Measurements from ENCODE around the gene AKAP6.

The AKAP6 gene

DNA sequence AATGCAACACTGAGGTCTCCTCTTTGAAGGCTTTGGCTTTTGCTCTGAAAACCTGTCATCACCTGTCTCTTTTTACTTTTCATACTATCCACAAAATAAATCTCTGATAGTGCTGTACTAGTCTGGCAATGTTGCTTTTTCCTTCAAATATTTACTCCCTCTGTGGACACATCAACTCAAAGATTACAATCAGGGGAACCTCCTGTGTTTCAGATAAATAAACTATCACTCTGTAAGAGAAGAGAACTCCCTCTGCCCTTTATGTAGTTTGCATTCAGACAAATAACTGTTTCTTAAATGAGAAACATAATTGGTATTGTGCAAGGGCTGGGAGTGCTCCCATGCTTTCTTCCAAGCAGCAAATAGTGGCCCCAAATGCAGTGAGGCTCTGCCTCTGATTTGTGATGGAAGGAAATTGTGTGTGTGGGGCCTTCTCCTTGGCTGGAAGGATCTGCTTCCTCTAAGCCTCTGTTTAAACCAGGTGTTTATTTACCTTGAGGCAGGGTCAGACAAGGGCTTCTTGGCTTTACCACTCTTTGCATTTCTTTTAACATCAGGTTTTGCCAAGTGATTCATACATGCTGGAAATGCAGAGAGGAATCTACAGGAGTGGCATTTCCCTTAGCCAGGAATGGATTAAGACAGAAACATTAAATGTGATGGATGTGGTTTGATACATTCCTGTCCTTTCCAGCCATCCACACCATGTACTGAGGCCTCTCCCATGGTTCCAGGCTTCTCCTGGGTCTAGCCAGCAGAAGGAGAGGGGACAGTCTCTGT lies 69.0 kb downstream of the AKAP6 start:
- no peak for FAIRE-seq
- TF ChIP-seq POLR2AphosphoS5 (IDR thresholded peaks at IDR 0.05; ENCODE audit: low read depth, low read length): no peak
- TF ChIP-seq TAF1 (IDR thresholded peaks at IDR 0.05; ENCODE audit: low read depth, low read length): no peak
- no peak for TF ChIP-seq POU2F2 (IDR thresholded peaks at IDR 0.05; ENCODE audit: low read depth, low read length)
- no peak for TF ChIP-seq PAX5 (IDR thresholded peaks at IDR 0.05; ENCODE audit: insufficient read depth, low read length, severe bottlenecking)
- TF ChIP-seq POLR2A (IDR thresholded peaks at IDR 0.05; ENCODE audit: low read depth, low read length): no peak
- no peak for TF ChIP-seq SPI1 (IDR thresholded peaks at IDR 0.05; ENCODE audit: low read depth, low read length)
- DNase-seq (ENCODE audit: insufficient read length, low spot score): no peak

DNA sequence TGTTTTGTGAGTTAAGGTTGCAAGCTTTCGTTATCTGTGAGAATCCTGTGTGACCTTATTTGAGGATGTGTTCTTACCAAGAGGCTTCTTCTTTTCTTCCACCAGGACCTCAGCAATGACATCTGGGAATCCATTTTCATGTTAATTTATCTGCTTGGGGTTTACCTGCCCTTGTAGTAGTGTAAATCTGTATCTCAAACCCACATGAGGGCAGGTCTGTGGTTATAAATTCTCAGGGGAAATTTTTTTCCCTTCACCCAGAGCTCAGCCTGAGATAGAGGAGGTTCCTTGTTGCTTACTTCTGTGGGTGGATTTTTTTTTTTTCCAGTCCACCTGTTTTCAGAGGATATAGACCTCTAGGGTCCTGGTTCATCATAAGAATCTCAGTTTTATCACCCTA lies 70.8 kb downstream of the AKAP6 start:
- FAIRE-seq: no peak
- TF ChIP-seq TAF1 (IDR thresholded peaks at IDR 0.05; ENCODE audit: low read depth, low read length) (no peak), SPI1 (IDR thresholded peaks at IDR 0.05; ENCODE audit: low read depth, low read length) (no peak), POU2F2 (IDR thresholded peaks at IDR 0.05; ENCODE audit: low read depth, low read length) (no peak), PAX5 (IDR thresholded peaks at IDR 0.05; ENCODE audit: insufficient read depth, low read length, severe bottlenecking) (no peak), POLR2AphosphoS5 (IDR thresholded peaks at IDR 0.05; ENCODE audit: low read depth, low read length) (no peak), POLR2A (IDR thresholded peaks at IDR 0.05; ENCODE audit: low read depth, low read length) (no peak)
- no peak for DNase-seq (ENCODE audit: insufficient read length, low spot score)

DNA sequence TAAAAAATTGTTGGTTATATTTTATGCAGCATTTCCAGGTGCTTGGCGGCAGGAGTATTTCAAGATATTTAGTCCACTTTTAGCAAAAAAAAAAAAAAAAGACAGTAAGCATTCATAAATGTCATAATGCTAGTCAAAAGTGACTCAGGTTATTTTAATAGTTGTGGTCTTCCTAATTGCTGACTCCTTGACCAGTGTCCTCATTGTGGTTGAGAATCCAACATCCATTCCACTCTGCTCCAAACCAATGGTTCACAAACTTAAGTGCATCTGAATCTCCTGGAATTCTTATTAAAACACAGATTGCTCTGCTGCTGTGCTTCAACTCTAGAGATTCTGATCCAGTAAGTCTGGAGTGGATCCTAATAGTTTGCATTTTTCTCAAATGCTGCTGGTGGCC lies 71.4 kb downstream of the AKAP6 start:
- FAIRE-seq (no peak), DNase-seq (ENCODE audit: insufficient read length, low spot score) (no peak)
- TF ChIP-seq PAX5 (IDR thresholded peaks at IDR 0.05; ENCODE audit: insufficient read depth, low read length, severe bottlenecking) (no peak), POLR2AphosphoS5 (IDR thresholded peaks at IDR 0.05; ENCODE audit: low read depth, low read length) (no peak), SPI1 (IDR thresholded peaks at IDR 0.05; ENCODE audit: low read depth, low read length) (no peak), TAF1 (IDR thresholded peaks at IDR 0.05; ENCODE audit: low read depth, low read length) (no peak), POLR2A (IDR thresholded peaks at IDR 0.05; ENCODE audit: low read depth, low read length) (no peak), POU2F2 (IDR thresholded peaks at IDR 0.05; ENCODE audit: low read depth, low read length) (no peak)

DNA sequence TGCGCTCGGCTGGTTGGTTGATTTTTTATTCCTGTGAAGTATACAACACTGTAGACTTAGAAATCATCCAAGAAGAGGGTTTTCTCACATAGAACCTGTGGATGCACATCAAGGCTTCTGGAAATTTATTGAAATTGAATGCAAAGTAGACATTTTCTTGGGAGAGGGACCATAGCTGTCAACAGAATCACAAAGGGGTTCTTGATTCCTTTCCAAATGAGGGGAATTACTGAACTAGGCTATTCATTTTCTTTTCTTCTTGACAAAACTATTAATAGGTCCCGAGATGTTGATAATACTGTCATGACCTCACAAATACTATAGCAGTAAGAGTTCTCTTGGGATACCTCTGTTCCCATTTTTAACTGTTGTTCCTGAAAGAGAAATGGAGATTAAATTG lies 73.9 kb downstream of the AKAP6 start:
- TF ChIP-seq PAX5 (IDR thresholded peaks at IDR 0.05; ENCODE audit: insufficient read depth, low read length, severe bottlenecking) (no peak), POU2F2 (IDR thresholded peaks at IDR 0.05; ENCODE audit: low read depth, low read length) (no peak), SPI1 (IDR thresholded peaks at IDR 0.05; ENCODE audit: low read depth, low read length) (no peak)
- DNase-seq (ENCODE audit: insufficient read length, low spot score): no peak
- no peak for FAIRE-seq

DNA sequence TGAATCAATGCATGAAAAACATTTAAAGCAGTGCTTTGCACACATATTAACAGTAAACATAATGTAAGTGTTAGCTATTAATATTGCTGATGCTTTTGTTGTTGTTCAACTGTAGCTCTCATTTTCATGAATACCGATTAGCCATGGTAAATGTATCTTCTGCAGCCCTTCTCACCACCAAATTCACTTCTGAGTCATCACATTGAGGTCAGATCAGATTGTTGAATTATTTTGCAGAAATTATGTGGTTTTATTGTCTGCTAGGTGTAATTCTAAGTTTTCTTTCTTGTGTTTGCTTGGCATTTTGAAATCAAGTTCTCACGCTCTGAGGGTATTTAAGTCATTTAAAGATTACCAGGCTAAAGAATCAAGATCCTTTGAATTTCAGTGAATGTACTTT lies 74.6 kb downstream of the AKAP6 start:
- DNase-seq (ENCODE audit: insufficient read length, low spot score): no peak
- FAIRE-seq: no peak
- TF ChIP-seq SPI1 (IDR thresholded peaks at IDR 0.05; ENCODE audit: low read depth, low read length) (no peak), POLR2AphosphoS5 (IDR thresholded peaks at IDR 0.05; ENCODE audit: low read depth, low read length) (no peak), TAF1 (IDR thresholded peaks at IDR 0.05; ENCODE audit: low read depth, low read length) (no peak), POLR2A (IDR thresholded peaks at IDR 0.05; ENCODE audit: low read depth, low read length) (no peak), POU2F2 (IDR thresholded peaks at IDR 0.05; ENCODE audit: low read depth, low read length) (no peak), PAX5 (IDR thresholded peaks at IDR 0.05; ENCODE audit: insufficient read depth, low read length, severe bottlenecking) (no peak)

DNA sequence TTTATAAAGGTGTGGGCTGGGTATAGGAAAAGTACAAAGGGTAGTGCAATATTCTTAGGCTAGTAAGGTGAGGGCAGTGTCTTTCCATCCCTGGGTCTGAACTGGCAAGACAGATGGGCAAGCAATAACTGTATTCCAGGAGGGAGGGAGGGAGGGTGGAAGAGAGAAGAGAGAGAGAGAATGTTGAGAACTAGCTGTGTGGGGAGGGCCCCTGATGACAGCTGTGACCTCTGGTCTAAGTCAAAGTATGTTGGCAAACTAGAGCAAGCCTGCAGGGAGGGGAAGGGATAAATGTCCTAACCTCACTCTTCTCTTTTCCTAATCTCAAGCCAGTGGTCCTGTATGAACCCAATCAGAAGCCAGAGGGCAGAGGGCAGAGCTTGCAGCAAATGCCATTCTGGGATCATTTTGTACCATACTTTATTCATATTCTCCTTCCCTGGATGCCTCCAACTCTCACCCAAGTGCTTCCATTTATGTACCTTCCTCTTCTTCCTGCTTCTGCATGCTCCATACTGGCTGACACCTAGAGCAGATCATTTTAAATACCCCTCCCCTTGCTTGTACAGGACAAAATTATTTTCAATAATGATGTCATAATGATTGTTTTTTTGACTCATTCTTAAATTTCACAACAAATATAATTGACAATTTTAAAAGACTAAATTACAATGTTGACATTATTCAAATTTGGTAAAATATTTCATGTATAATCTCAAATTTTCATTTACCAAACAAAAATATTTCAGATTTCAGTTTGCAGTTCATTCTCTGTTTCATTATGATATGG lies 75.9 kb downstream of the AKAP6 start:
- no peak for DNase-seq (ENCODE audit: insufficient read length, low spot score)
- no peak for TF ChIP-seq POLR2A (IDR thresholded peaks at IDR 0.05; ENCODE audit: low read depth, low read length)
- TF ChIP-seq TAF1 (IDR thresholded peaks at IDR 0.05; ENCODE audit: low read depth, low read length): no peak
- no peak for TF ChIP-seq PAX5 (IDR thresholded peaks at IDR 0.05; ENCODE audit: insufficient read depth, low read length, severe bottlenecking)
- no peak for TF ChIP-seq SPI1 (IDR thresholded peaks at IDR 0.05; ENCODE audit: low read depth, low read length)
- TF ChIP-seq POLR2AphosphoS5 (IDR thresholded peaks at IDR 0.05; ENCODE audit: low read depth, low read length): no peak
- TF ChIP-seq POU2F2 (IDR thresholded peaks at IDR 0.05; ENCODE audit: low read depth, low read length): no peak
- no peak for FAIRE-seq

DNA sequence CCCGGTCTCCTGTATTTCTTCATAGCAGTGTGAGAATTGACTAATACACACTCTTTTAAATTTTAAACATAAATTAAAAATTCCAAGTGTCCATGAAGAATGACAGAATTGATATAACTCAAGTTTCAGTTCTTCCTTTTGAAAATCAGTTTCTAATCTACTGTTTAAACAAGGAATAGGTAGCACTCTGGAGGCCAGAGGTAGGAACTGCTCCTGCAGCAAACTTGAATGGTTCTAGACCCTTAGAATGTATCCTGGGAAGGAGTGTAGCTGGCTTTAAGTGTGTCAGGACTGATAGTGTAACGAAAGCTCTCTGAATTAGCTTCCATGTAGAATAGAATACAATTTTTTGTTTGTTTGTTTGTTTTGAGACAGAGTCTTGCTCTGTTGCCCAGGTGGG lies 76.8 kb downstream of the AKAP6 start:
- TF ChIP-seq SPI1 (IDR thresholded peaks at IDR 0.05; ENCODE audit: low read depth, low read length) (no peak), POLR2AphosphoS5 (IDR thresholded peaks at IDR 0.05; ENCODE audit: low read depth, low read length) (no peak), POU2F2 (IDR thresholded peaks at IDR 0.05; ENCODE audit: low read depth, low read length) (no peak), TAF1 (IDR thresholded peaks at IDR 0.05; ENCODE audit: low read depth, low read length) (no peak), POLR2A (IDR thresholded peaks at IDR 0.05; ENCODE audit: low read depth, low read length) (no peak), PAX5 (IDR thresholded peaks at IDR 0.05; ENCODE audit: insufficient read depth, low read length, severe bottlenecking) (no peak)
- no peak for DNase-seq (ENCODE audit: insufficient read length, low spot score)
- FAIRE-seq: no peak

DNA sequence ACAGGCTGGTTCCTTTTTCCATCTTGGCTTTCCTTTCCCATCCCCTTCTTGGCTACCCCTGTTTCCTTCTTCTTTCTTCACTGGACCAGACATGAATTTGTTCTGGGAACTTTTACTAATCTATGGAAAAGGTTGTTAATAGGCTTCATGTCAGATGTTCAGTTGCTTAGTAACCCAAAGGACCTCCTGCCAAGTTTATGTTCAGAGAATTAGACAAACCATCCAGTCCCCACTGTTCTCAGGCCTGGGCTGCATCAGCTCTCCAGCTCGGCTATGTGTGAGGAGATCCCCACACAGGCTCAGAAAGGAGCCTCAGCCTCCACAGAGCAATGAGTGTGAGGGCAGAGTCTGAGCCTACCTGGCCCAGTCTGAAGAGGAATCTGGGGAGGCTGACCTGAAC lies 78.0 kb downstream of the AKAP6 start:
- TF ChIP-seq POLR2A (IDR thresholded peaks at IDR 0.05; ENCODE audit: low read depth, low read length): no peak
- no peak for TF ChIP-seq TAF1 (IDR thresholded peaks at IDR 0.05; ENCODE audit: low read depth, low read length)
- TF ChIP-seq POU2F2 (IDR thresholded peaks at IDR 0.05; ENCODE audit: low read depth, low read length): no peak
- no peak for FAIRE-seq

DNA sequence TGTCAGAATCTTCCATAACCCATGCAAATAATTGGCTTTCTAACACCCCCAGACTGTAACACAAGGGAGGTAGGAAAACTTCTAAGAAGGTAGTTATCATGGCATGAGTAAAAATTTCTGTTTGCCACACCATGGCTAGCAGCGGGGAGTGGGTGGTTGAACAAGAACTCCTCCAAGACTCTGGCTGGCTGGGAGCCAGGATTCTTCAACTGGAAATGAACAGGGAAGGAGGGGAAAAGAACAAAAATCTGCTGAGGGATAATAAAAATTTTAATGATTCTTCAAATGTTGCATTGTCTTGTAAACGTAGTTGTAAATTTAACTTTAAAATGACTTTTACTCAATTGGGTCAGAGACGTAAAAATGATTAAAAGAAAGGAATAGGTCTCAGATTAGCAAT lies 78.9 kb downstream of the AKAP6 start:
- FAIRE-seq (no peak), DNase-seq (ENCODE audit: insufficient read length, low spot score) (no peak)
- TF ChIP-seq POU2F2 (IDR thresholded peaks at IDR 0.05; ENCODE audit: low read depth, low read length): no peak
- no peak for TF ChIP-seq TAF1 (IDR thresholded peaks at IDR 0.05; ENCODE audit: low read depth, low read length)
- TF ChIP-seq POLR2AphosphoS5 (IDR thresholded peaks at IDR 0.05; ENCODE audit: low read depth, low read length): no peak
- no peak for TF ChIP-seq SPI1 (IDR thresholded peaks at IDR 0.05; ENCODE audit: low read depth, low read length)
- TF ChIP-seq PAX5 (IDR thresholded peaks at IDR 0.05; ENCODE audit: insufficient read depth, low read length, severe bottlenecking): no peak
- TF ChIP-seq POLR2A (IDR thresholded peaks at IDR 0.05; ENCODE audit: low read depth, low read length): no peak

More for the DNA sequence above, 78.0 kb downstream of the AKAP6 start:
- no peak for DNase-seq (ENCODE audit: insufficient read length, low spot score)

All from GM12891 (cell line).